GM19193 (cell line): ENCODE results near the gene ZNF408.

ENCODE experiments used
- POLR2A ChIP-seq: IDR thresholded peaks from 4 replicates; pipeline ENCODE4 v1.6.1; 2011; ENCODE audit not compliant: insufficient read depth, insufficient read length; ENCODE audit errors: extremely low read depth

ZNF408 gene

GRCh38 chr11:46705070-46705688 is 4.3 kb downstream of the ZNF408 start:
- TF ChIP-seq POLR2A = no peak

GRCh38 chr11:46706886-46707285 is 6.1 kb downstream of the ZNF408 start:
- no peak for TF ChIP-seq POLR2A

- no peak for TF ChIP-seq POLR2A
Observed at GRCh38 chr11:46710821-46711269, 10.0 kb downstream of the ZNF408 start.

GRCh38 chr11:46711303-46711702 is 10.5 kb downstream of the ZNF408 start:
- no peak for TF ChIP-seq POLR2A

GRCh38 chr11:46712874-46713576 is 12.2 kb downstream of the ZNF408 start:
- no peak for TF ChIP-seq POLR2A

- TF ChIP-seq POLR2A = no peak
Observed at GRCh38 chr11:46718155-46719019, 17.6 kb downstream of the ZNF408 start.

- no peak for TF ChIP-seq POLR2A
Observed at GRCh38 chr11:46719048-46719542, 18.3 kb downstream of the ZNF408 start, which contains the start of gene F2. TSS of gene F2 (plus strand) at chr11:46719213. CDS start at chr11:46719236, 23 bp downstream.

- TF ChIP-seq POLR2A = no peak
Observed at GRCh38 chr11:46719543-46720218, 18.9 kb downstream of the ZNF408 start.

GRCh38 chr11:46721286-46721685 is 20.5 kb downstream of the ZNF408 start:
- no peak for TF ChIP-seq POLR2A

GRCh38 chr11:46722566-46723358 is 21.9 kb downstream of the ZNF408 start:
- no peak for TF ChIP-seq POLR2A

GRCh38 chr11:46723359-46723680 is 22.5 kb downstream of the ZNF408 start:
- TF ChIP-seq POLR2A = no peak

GRCh38 chr11:46724088-46724487 is 23.3 kb downstream of the ZNF408 start:
- no peak for TF ChIP-seq POLR2A

GRCh38 chr11:46725338-46726205 is 24.7 kb downstream of the ZNF408 start:
- TF ChIP-seq POLR2A = no peak
